ENCODE results near the gene PGGT1B. TPM values are rescaled to one million over a fixed set of nuclear protein-coding genes. Genes with fewer than 3 reads are reported as not detected.

Gene PGGT1B
- total and polyA plus RNA-seq, 2 of the 8 experiments (the other 6 are each of a cell fraction or from before 2014, with no cell fraction given), result 1.9 to 43.1 TPM

DNA sequence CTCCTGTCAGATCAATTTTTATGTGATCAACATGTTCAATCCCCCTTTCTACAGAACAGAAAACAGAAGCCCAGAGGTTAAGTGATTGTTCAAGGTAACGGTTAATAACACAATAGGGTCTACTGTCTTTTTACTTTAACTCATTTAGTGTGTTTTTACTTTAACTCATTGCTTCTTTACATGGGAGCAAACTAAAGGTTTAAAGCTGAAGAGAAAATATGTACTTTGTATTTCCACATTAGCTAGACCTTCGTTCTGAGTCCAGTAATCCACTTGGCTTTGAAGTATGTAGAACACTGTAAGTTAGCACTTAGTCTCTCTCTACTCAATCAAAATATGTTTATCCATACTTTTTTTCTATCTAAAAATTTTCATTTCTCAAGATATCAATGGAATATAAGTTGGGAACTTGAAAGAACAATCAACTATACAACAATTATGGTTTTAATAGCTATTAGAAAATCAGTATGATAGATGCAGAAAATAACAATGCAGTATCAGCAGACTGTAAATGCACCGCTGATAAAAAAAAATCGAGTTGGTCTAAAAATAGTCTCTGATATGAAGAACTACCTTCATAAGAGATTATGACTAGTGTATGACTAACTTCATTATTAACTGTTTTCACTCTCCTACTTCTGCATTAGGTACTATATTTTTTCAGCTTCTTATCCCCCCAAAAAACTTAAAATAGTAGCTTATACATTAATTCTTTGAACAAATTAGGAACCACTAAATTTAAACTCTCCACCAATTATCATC, 20.6 kb downstream of the PGGT1B start (continued):
- no peak for TF ChIP-seq EP300 (IDR thresholded peaks at IDR 0.05; ENCODE audit: borderline replicate concordance in 1 of 2, low read depth in 2 of 2, low read length in 2 of 2)
- TF ChIP-seq, protein P1, sequence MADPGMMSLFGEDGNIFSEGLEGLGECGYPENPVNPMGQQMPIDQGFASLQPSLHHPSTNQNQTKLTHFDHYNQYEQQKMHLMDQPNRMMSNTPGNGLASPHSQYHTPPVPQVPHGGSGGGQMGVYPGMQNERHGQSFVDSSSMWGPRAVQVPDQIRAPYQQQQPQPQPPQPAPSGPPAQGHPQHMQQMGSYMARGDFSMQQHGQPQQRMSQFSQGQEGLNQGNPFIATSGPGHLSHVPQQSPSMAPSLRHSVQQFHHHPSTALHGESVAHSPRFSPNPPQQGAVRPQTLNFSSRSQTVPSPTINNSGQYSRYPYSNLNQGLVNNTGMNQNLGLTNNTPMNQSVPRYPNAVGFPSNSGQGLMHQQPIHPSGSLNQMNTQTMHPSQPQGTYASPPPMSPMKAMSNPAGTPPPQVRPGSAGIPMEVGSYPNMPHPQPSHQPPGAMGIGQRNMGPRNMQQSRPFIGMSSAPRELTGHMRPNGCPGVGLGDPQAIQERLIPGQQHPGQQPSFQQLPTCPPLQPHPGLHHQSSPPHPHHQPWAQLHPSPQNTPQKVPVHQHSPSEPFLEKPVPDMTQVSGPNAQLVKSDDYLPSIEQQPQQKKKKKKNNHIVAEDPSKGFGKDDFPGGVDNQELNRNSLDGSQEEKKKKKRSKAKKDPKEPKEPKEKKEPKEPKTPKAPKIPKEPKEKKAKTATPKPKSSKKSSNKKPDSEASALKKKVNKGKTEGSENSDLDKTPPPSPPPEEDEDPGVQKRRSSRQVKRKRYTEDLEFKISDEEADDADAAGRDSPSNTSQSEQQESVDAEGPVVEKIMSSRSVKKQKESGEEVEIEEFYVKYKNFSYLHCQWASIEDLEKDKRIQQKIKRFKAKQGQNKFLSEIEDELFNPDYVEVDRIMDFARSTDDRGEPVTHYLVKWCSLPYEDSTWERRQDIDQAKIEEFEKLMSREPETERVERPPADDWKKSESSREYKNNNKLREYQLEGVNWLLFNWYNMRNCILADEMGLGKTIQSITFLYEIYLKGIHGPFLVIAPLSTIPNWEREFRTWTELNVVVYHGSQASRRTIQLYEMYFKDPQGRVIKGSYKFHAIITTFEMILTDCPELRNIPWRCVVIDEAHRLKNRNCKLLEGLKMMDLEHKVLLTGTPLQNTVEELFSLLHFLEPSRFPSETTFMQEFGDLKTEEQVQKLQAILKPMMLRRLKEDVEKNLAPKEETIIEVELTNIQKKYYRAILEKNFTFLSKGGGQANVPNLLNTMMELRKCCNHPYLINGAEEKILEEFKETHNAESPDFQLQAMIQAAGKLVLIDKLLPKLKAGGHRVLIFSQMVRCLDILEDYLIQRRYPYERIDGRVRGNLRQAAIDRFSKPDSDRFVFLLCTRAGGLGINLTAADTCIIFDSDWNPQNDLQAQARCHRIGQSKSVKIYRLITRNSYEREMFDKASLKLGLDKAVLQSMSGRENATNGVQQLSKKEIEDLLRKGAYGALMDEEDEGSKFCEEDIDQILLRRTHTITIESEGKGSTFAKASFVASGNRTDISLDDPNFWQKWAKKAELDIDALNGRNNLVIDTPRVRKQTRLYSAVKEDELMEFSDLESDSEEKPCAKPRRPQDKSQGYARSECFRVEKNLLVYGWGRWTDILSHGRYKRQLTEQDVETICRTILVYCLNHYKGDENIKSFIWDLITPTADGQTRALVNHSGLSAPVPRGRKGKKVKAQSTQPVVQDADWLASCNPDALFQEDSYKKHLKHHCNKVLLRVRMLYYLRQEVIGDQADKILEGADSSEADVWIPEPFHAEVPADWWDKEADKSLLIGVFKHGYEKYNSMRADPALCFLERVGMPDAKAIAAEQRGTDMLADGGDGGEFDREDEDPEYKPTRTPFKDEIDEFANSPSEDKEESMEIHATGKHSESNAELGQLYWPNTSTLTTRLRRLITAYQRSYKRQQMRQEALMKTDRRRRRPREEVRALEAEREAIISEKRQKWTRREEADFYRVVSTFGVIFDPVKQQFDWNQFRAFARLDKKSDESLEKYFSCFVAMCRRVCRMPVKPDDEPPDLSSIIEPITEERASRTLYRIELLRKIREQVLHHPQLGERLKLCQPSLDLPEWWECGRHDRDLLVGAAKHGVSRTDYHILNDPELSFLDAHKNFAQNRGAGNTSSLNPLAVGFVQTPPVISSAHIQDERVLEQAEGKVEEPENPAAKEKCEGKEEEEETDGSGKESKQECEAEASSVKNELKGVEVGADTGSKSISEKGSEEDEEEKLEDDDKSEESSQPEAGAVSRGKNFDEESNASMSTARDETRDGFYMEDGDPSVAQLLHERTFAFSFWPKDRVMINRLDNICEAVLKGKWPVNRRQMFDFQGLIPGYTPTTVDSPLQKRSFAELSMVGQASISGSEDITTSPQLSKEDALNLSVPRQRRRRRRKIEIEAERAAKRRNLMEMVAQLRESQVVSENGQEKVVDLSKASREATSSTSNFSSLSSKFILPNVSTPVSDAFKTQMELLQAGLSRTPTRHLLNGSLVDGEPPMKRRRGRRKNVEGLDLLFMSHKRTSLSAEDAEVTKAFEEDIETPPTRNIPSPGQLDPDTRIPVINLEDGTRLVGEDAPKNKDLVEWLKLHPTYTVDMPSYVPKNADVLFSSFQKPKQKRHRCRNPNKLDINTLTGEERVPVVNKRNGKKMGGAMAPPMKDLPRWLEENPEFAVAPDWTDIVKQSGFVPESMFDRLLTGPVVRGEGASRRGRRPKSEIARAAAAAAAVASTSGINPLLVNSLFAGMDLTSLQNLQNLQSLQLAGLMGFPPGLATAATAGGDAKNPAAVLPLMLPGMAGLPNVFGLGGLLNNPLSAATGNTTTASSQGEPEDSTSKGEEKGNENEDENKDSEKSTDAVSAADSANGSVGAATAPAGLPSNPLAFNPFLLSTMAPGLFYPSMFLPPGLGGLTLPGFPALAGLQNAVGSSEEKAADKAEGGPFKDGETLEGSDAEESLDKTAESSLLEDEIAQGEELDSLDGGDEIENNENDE (IDR thresholded peaks at IDR 0.05; ENCODE audit: insufficient replicate concordance, low read length), result no peak

All from H1 (cell line).